ENCODE measurements around the gene TENT5C. TPM values are rescaled to one million over a fixed set of nuclear protein-coding genes. Genes with fewer than 3 reads are reported as not detected.

Gene TENT5C
- total RNA-seq, 2 donors from 2014 or later = 17.0 to 20.1 TPM

DNA sequence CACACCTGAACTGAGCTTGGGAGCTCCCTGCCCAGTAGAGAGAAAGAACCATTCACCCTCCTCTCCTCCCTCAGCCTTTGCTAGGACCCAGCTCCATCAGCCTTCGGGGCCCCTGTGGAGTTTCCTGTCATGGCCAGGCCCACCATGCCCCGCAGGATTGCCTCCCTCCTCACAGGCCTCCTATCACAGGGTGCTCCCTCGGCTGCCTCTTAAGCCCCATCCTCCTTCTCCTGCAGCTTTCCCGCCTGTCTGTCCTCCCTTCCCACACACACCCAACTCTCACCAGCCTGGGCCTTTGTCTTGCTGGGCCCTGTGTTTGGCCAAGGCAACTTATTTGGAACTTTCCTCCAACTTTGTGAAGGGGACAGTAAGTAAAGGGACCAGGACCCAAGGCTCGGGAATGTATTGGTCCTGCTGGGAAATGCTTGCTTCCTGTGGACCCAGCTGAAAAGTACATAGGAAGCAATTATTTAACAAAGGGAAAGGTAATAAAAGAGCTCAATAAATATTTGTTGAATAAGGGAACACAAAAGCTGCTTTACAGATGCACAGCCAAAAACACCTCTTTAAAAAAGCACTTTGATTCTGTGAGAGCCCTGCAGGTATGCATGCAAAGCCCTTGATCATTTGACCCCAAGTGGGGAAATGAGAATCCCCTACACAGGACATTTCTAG is 31.6 kb upstream of the TENT5C start:
- Histone ChIP-seq H3K9me3 (no peaks in the 10 kb centered on the region), H3K36me3 (no peaks in the 10 kb centered on the region)
- DNase-seq (ENCODE audit: low spot score) = no peak

DNA sequence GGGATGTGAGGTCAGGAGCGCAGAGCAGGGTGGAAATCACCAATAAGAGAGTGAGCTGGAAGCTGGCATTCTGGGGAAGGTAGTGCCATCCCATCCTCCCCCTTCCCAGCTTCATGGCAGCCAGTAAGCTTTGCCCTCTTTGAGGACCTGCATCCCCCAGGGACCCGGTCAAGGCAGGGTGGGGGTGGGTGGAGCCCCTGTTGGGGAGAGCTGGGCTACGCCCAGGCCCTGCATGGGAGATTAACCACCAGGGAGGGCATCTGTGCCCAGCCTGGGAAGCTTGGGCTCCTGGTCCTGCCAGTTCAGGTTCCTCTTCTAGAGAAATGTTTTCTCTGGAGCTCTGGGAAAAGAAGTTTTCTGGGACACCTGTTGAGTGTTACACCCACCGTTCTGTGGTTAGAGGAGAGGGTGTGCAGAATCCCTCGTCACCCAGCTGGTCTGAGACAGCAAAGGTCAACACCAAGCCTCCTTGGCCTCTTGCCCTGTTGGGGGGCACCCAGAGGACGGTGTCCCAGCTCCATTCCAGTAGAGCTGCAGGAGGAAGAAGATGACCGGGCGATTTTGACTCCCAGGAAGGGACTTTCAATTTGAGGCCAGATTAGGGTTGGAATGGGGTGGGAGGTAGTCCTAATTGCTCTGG is 30.1 kb upstream of the TENT5C start:
- H3K4me1 ChIP-seq = no peaks in the 10 kb centered on the region
- no peak for DNase-seq (ENCODE audit: low spot score)
- no peaks in the 10 kb centered on the region for H3K36me3 ChIP-seq
- H3K4me3 ChIP-seq = no peak overlapping the region
- TF ChIP-seq, protein P1, sequence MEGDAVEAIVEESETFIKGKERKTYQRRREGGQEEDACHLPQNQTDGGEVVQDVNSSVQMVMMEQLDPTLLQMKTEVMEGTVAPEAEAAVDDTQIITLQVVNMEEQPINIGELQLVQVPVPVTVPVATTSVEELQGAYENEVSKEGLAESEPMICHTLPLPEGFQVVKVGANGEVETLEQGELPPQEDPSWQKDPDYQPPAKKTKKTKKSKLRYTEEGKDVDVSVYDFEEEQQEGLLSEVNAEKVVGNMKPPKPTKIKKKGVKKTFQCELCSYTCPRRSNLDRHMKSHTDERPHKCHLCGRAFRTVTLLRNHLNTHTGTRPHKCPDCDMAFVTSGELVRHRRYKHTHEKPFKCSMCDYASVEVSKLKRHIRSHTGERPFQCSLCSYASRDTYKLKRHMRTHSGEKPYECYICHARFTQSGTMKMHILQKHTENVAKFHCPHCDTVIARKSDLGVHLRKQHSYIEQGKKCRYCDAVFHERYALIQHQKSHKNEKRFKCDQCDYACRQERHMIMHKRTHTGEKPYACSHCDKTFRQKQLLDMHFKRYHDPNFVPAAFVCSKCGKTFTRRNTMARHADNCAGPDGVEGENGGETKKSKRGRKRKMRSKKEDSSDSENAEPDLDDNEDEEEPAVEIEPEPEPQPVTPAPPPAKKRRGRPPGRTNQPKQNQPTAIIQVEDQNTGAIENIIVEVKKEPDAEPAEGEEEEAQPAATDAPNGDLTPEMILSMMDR (IDR thresholded peaks at IDR 0.05) = no peak
- no peak overlapping the region for H3K27ac ChIP-seq
- no peaks in the 10 kb centered on the region for H3K9me3 ChIP-seq
- H3K27me3 ChIP-seq = no peaks in the 10 kb centered on the region

More for the DNA sequence above, 31.6 kb upstream of the TENT5C start:
- Histone ChIP-seq H3K4me3 (no peak overlapping the region), H3K4me1 (no peaks in the 10 kb centered on the region), H3K27ac (no peak overlapping the region), H3K27me3 (no peaks in the 10 kb centered on the region)
- TF ChIP-seq, protein P1 (IDR thresholded peaks at IDR 0.05) = no peak

DNA sequence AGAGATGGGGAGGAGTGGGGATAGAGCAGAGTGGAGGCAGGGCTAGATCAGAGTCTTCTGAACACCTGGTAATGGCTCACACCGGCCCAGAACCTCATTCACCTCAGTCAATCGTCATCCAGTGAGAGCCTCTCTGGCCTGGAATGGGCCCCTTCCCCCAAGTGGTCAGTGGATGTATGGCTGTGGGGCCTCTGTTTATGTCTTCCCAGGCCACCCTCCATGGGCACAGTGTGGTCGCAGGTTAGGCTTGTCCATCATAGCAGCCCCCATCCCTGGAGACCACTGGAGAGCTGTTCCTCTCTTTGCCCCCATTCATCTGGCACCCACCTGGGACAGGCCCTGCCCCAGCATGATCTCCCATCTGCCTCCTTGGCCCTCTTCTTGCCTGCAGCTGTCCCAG is 29.6 kb upstream of the TENT5C start:
- H3K27ac ChIP-seq = no peak overlapping the region
- H3K4me1 ChIP-seq = no peaks in the 10 kb centered on the region
- H3K27me3 ChIP-seq = no peaks in the 10 kb centered on the region
- no peak overlapping the region for H3K4me3 ChIP-seq
- no peaks in the 10 kb centered on the region for H3K9me3 ChIP-seq
- DNase-seq (ENCODE audit: low spot score) = no peak
- no peaks in the 10 kb centered on the region for H3K36me3 ChIP-seq
- TF ChIP-seq, protein P1 (IDR thresholded peaks at IDR 0.05) = no peak

DNA sequence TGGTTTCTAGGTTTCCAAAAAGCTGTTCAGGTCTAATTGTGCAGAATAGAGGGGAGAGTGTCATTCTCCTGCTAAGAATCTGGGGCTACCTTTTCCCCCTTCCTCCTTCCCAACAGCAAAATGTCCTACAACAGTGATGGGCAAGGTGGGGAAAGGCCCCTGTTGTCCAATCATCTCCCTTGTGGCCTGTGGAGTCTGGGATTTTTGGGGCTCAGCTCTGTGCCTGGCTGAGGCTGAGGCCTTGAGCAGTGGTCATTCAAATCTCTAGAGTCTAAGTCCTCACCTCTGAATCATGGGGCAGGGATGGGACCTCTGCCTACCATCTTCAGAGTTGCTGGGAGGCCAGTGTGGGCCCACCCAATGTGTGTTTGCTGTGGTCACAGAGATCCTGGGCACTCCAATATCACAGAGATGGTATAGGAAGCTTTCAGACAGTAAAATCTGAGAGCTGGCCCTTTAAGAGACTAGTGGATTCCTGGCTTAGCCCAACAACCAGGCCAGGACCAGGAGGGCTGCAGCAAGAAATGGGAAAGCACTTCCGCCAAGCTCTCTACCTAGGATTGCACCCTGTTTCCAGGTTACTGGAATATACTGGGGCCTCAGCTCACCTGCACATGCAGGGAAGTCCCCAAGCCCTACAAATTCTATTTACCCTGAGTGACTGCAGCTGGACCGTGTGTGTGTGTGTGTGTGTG is 28.5 kb upstream of the TENT5C start:
- H3K36me3 ChIP-seq = no peaks in the 10 kb centered on the region
- no peaks in the 10 kb centered on the region for H3K9me3 ChIP-seq
- TF ChIP-seq, protein P1 (IDR thresholded peaks at IDR 0.05) = no peak
- no peaks in the 10 kb centered on the region for H3K27me3 ChIP-seq
- no peak overlapping the region for H3K27ac ChIP-seq
- H3K4me1 ChIP-seq = no peaks in the 10 kb centered on the region
- no peak for DNase-seq (ENCODE audit: low spot score)
- H3K4me3 ChIP-seq = no peak overlapping the region

DNA sequence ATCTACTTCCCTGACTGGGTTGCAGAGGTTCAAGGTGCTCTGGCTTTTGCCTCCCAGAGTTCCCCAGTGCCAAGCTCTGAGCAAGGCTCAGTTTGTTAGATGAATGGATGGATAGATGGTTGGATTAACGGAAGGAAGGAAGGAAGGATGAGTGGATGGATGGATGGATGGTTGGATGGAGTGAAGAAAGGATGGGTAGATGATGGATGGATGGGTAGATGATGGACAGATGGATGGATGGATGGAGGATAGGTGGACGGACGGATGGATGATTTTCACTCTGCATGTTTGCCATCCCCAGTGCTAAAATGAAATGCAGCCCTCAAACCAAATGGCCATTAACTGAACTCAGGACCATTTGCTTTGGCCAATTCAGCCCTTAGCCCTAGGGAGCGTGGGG is 27.4 kb upstream of the TENT5C start:
- H3K36me3 ChIP-seq = no peaks in the 10 kb centered on the region
- no peaks in the 10 kb centered on the region for H3K9me3 ChIP-seq
- no peaks in the 10 kb centered on the region for H3K4me1 ChIP-seq
- no peak overlapping the region for H3K4me3 ChIP-seq
- H3K27ac ChIP-seq = no peak overlapping the region
- TF ChIP-seq, protein P1 (IDR thresholded peaks at IDR 0.05) = no peak
- no peaks in the 10 kb centered on the region for H3K27me3 ChIP-seq
- no peak for DNase-seq (ENCODE audit: low spot score)

Data from right atrium auricular region (tissue), 2 donors.